Right lobe of liver (tissue), 6 donors: ENCODE data around the gene PHF3. TPM values are rescaled to one million over a fixed set of nuclear protein-coding genes. Genes with fewer than 3 reads are reported as not detected.
A peak's percentile ranks its signal among the peaks of the same experiment; 100 is the strongest.

ENCODE experiments used
- ATAC-seq, 4 donors: fragments of 200-7000 bp; cut with Tn5 transposase; one replicate each; pipeline ENCODE4 v1.9.1; 2020; ENCODE audit warnings: mild to moderate bottlenecking in 4 of 4, moderate library complexity in 4 of 4
- DNase-seq, 3 donors: peaks; one replicate each; pipeline ENCODE4 v3.0.0-alpha.2; 2020
- H3K27ac ChIP-seq, 3 donors: fragments of 200-600 bp; one replicate each; pipeline ENCODE4 v1.8.0; 2022
- H3K27me3 ChIP-seq, 2 donors: fragments of 200-600 bp; one replicate each; pipeline ENCODE4 v1.8.0; 2022
- H3K36me3 ChIP-seq, 4 donors: fragments of 200-600 bp; sonication (generic) in 1 of 4; one replicate each; pipeline versions ENCODE4 v1.5.1 to v1.8.0; 2017 to 2022; ENCODE audit warnings: control low read depth in 1 of 4
- H3K4me1 ChIP-seq, 4 donors: fragments of 200-600 bp; sonication (generic) in 1 of 4; one replicate each; pipeline versions ENCODE4 v1.5.1 to v1.8.0; 2017 to 2022; ENCODE audit warnings: control low read depth in 1 of 4
- H3K4me3 ChIP-seq, 3 donors: fragments of 200-600 bp; one replicate each; pipeline ENCODE4 v1.8.0; 2022
- H3K9me3 ChIP-seq, 4 donors: fragments of 200-600 bp; sonication (generic) in 1 of 4; one replicate each; pipeline versions ENCODE4 v1.5.1 to v1.8.0; 2017 to 2022; ENCODE audit warnings: control low read depth in 1 of 4
- CTCF ChIP-seq, 4 donors: fragments of 200-600 bp in 3 of 4; fragments of 450-650 bp in 1 of 4; IDR thresholded peaks; one replicate each; pipeline versions ENCODE4 v1.5.1 to v1.8.0; 2016 to 2022; ENCODE audit warnings: antibody characterized with exemption in 4 of 4, mild to moderate bottlenecking in 2 of 4
- POLR2A ChIP-seq: fragments of 450-650 bp; IDR thresholded peaks from one replicate; pipeline ENCODE4 v1.6.1; 2017; ENCODE audit warnings: antibody characterized with exemption, mild to moderate bottlenecking
- WGBS: methylation state at CpG from one replicate; pipeline ENCODE4 v1.1.6; 2018; ENCODE audit warnings: low coverage, low lambda C conversion rate; ENCODE audit not compliant: insufficient coverage; ENCODE audit errors: missing lambda C conversion rate; 5-methylcytosine and 5-hydroxymethylcytosine counted together
- intact Hi-C, 2 donors: fragments of 100-400 bp; cut with DNase I; formaldehyde crosslinking; loops; one replicate each; pipeline versions ENCODE4 v1.11.2 to v1.14.1; 2022
- total RNA-seq, 6 experiments: library from RNA; depleted of rRNA in 2 of 6; stranded (reverse); fragments of >200 nt in 2 of 6; fragmentation: NEBNext Ultra II Directional in 3 of 6; extraction: Animal tissue kit (Norgen Biotek cat#: 25700) in 3 of 6; gene quantifications; one replicate each; pipeline versions ENCODE4 v1.1.0 to v1.2.4, GENCODE V29; 2016 to 2023
- donor health status: DM: no; HTN: yes; CAD: no.
- donor health status: DM: no; HTN: no; CAD: no.
- donor health status: DM: no; HTN: no; CAD: no.
- donor health status: DM: no; HTN: yes; CAD: no.
- donor health status: DM: no; HTN: yes; CAD: no.

PHF3 gene
- total RNA-seq, 6 experiments from 2014 or later = 22.1 to 35.2 (median 31.5) TPM

- Histone ChIP-seq H3K4me3 (no peak overlapping the region), H3K9me3 (no peaks in the 10 kb centered on the region), H3K27me3 (no peaks in the 10 kb centered on the region), H3K4me1 (peaks cover 0 to 11% (median 3%) of the 10 kb centered on the region in 4 donors), H3K27ac (peak overlapping the region in 1 of 3 donors; percentile 1), H3K36me3 (no peaks in the 10 kb centered on the region)
- DNase-seq (no peak), ATAC-seq (peak; percentile 56 to 81 (median 74))
- 10% methylated on average over 1 of the region's 1 CpG for WGBS
- no peak for TF ChIP-seq POLR2A
- no peak for TF ChIP-seq CTCF (IDR thresholded peaks at IDR 0.05)
- intact Hi-C loops = no loop called here
Measured at GRCh38 chr6:63739094-63739687, 103.6 kb downstream of the PHF3 start.

GRCh38 chr6:63740709-63741108, 105.1 kb downstream of the PHF3 start:
- H3K36me3 ChIP-seq = no peaks in the 10 kb centered on the region
- TF ChIP-seq CTCF (IDR thresholded peaks at IDR 0.05) (no peak), POLR2A (no peak)
- H3K9me3 ChIP-seq = no peaks in the 10 kb centered on the region
- ATAC-seq (peak in 1 of 4 donors; percentile 65), DNase-seq (no peak)
- no peaks in the 10 kb centered on the region for H3K27me3 ChIP-seq
- H3K4me1 ChIP-seq = peaks cover 0 to 14% (median 3%) of the 10 kb centered on the region in 4 donors
- no peak overlapping the region for H3K4me3 ChIP-seq
- no peak overlapping the region for H3K27ac ChIP-seq
- intact Hi-C loops = no loop called here
- WGBS = 34% methylated on average over 2 of the region's 2 CpGs

GRCh38 chr6:63742060-63742459, 106.5 kb downstream of the PHF3 start:
- no peaks in the 10 kb centered on the region for H3K36me3 ChIP-seq
- intact Hi-C loops = no loop called here
- no peak for ATAC-seq
- TF ChIP-seq POLR2A (no peak), CTCF (IDR thresholded peaks at IDR 0.05) (no peak)
- H3K27ac ChIP-seq = no peak overlapping the region
- H3K27me3 ChIP-seq = no peaks in the 10 kb centered on the region
- H3K9me3 ChIP-seq = no peaks in the 10 kb centered on the region
- DNase-seq = no peak
- peaks cover 0 to 14% (median 3%) of the 10 kb centered on the region in 4 donors for H3K4me1 ChIP-seq
- no peak overlapping the region for H3K4me3 ChIP-seq

- no peaks in the 10 kb centered on the region for H3K9me3 ChIP-seq
- H3K4me1 ChIP-seq = peaks cover 0 to 14% (median 3%) of the 10 kb centered on the region in 4 donors
- H3K27ac ChIP-seq = no peak overlapping the region
- H3K4me3 ChIP-seq = no peak overlapping the region
- intact Hi-C loops = no loop called here
- H3K27me3 ChIP-seq = no peaks in the 10 kb centered on the region
- TF ChIP-seq POLR2A (no peak), CTCF (IDR thresholded peaks at IDR 0.05) (no peak)
- no peaks in the 10 kb centered on the region for H3K36me3 ChIP-seq
- no peak for DNase-seq
- peak; percentile 75 to 84 (median 76) for ATAC-seq
Measured at GRCh38 chr6:63743691-63744090, 108.1 kb downstream of the PHF3 start.

- H3K9me3 ChIP-seq = no peaks in the 10 kb centered on the region
- 63% methylated on average over 4 of the region's 4 CpGs for WGBS
- intact Hi-C loops = no loop called here
- no peak for ATAC-seq
- no peaks in the 10 kb centered on the region for H3K27me3 ChIP-seq
- H3K4me3 ChIP-seq = no peak overlapping the region
- TF ChIP-seq POLR2A (no peak), CTCF (IDR thresholded peaks at IDR 0.05) (no peak)
- H3K36me3 ChIP-seq = no peaks in the 10 kb centered on the region
- H3K4me1 ChIP-seq = peaks cover 0 to 14% (median under 1%) of the 10 kb centered on the region in 4 donors
- no peak for DNase-seq
- no peak overlapping the region for H3K27ac ChIP-seq
Measured at GRCh38 chr6:63744810-63745209, 109.2 kb downstream of the PHF3 start.
